ENCODE measurements around the gene FAM3D.

FAM3D gene

GRCh38 chr3:58613236-58614132, 53.1 kb downstream of the FAM3D start:
- Histone ChIP-seq H3K4me3 (ENCODE audit: low read depth, low read length) (no peak overlapping the region), H3K79me2 (ENCODE audit: control insufficient read depth, insufficient read depth, low read length, unreplicated experiment) (no peaks in the 10 kb centered on the region), H3K36me3 (ENCODE audit: insufficient read depth, low read length) (no peaks in the 10 kb centered on the region), H3K27me3 (ENCODE audit: insufficient read depth, low read length) (no peaks in the 10 kb centered on the region), H3K4me1 (ENCODE audit: control insufficient read depth, insufficient read depth, low read length, unreplicated experiment) (peaks cover 6% of the 10 kb centered on the region), H3K27ac (ENCODE audit: low read depth, low read length) (no peak overlapping the region), H2AFZ (ENCODE audit: low read length, unreplicated experiment) (no peak overlapping the region)

GRCh38 chr3:58612830-58613229, 53.7 kb downstream of the FAM3D start:
- H3K36me3 ChIP-seq (ENCODE audit: insufficient read depth, low read length): no peaks in the 10 kb centered on the region
- peaks cover 6% of the 10 kb centered on the region for H3K4me1 ChIP-seq (ENCODE audit: control insufficient read depth, insufficient read depth, low read length, unreplicated experiment)
- H3K4me3 ChIP-seq (ENCODE audit: low read depth, low read length): no peak overlapping the region
- H3K27me3 ChIP-seq (ENCODE audit: insufficient read depth, low read length): no peaks in the 10 kb centered on the region
- no peak overlapping the region for H3K27ac ChIP-seq (ENCODE audit: low read depth, low read length)
- H3K79me2 ChIP-seq (ENCODE audit: control insufficient read depth, insufficient read depth, low read length, unreplicated experiment): no peaks in the 10 kb centered on the region
- no peak overlapping the region for H2AFZ ChIP-seq (ENCODE audit: low read length, unreplicated experiment)

- Histone ChIP-seq H3K4me3 (ENCODE audit: low read depth, low read length) (no peak overlapping the region), H3K36me3 (ENCODE audit: insufficient read depth, low read length) (no peaks in the 10 kb centered on the region), H3K27me3 (ENCODE audit: insufficient read depth, low read length) (peaks cover 21% of the 10 kb centered on the region), H3K4me1 (ENCODE audit: control insufficient read depth, insufficient read depth, low read length, unreplicated experiment) (peaks cover 6% of the 10 kb centered on the region), H3K79me2 (ENCODE audit: control insufficient read depth, insufficient read depth, low read length, unreplicated experiment) (no peaks in the 10 kb centered on the region), H2AFZ (ENCODE audit: low read length, unreplicated experiment) (no peak overlapping the region), H3K27ac (ENCODE audit: low read depth, low read length) (no peak overlapping the region)
Measured at GRCh38 chr3:58609990-58610389, 56.6 kb downstream of the FAM3D start.

- Histone ChIP-seq H3K4me3 (ENCODE audit: low read depth, low read length) (no peak overlapping the region), H3K79me2 (ENCODE audit: control insufficient read depth, insufficient read depth, low read length, unreplicated experiment) (no peaks in the 10 kb centered on the region), H3K27me3 (ENCODE audit: insufficient read depth, low read length) (peaks cover 35% of the 10 kb centered on the region), H3K36me3 (ENCODE audit: insufficient read depth, low read length) (no peaks in the 10 kb centered on the region), H3K4me1 (ENCODE audit: control insufficient read depth, insufficient read depth, low read length, unreplicated experiment) (peaks cover 6% of the 10 kb centered on the region), H2AFZ (ENCODE audit: low read length, unreplicated experiment) (no peak overlapping the region), H3K27ac (ENCODE audit: low read depth, low read length) (no peak overlapping the region)
Measured at GRCh38 chr3:58608648-58609047, 57.9 kb downstream of the FAM3D start.

- no peak overlapping the region for H3K27ac ChIP-seq (ENCODE audit: low read depth, low read length)
- H3K36me3 ChIP-seq (ENCODE audit: insufficient read depth, low read length): no peaks in the 10 kb centered on the region
- peaks cover 6% of the 10 kb centered on the region for H3K4me1 ChIP-seq (ENCODE audit: control insufficient read depth, insufficient read depth, low read length, unreplicated experiment)
- H3K79me2 ChIP-seq (ENCODE audit: control insufficient read depth, insufficient read depth, low read length, unreplicated experiment): no peaks in the 10 kb centered on the region
- no peak overlapping the region for H2AFZ ChIP-seq (ENCODE audit: low read length, unreplicated experiment)
- H3K27me3 ChIP-seq (ENCODE audit: insufficient read depth, low read length): peaks cover 43% of the 10 kb centered on the region
- H3K4me3 ChIP-seq (ENCODE audit: low read depth, low read length): no peak overlapping the region
Measured at GRCh38 chr3:58607816-58608215, 58.8 kb downstream of the FAM3D start.

GRCh38 chr3:58606693-58607092, 59.9 kb downstream of the FAM3D start:
- no peak overlapping the region for H3K27ac ChIP-seq (ENCODE audit: low read depth, low read length)
- H3K36me3 ChIP-seq (ENCODE audit: insufficient read depth, low read length): no peaks in the 10 kb centered on the region
- H3K4me3 ChIP-seq (ENCODE audit: low read depth, low read length): no peak overlapping the region
- no peak overlapping the region for H2AFZ ChIP-seq (ENCODE audit: low read length, unreplicated experiment)
- H3K4me1 ChIP-seq (ENCODE audit: control insufficient read depth, insufficient read depth, low read length, unreplicated experiment): peaks cover 6% of the 10 kb centered on the region
- H3K79me2 ChIP-seq (ENCODE audit: control insufficient read depth, insufficient read depth, low read length, unreplicated experiment): no peaks in the 10 kb centered on the region
- peaks cover 54% of the 10 kb centered on the region for H3K27me3 ChIP-seq (ENCODE audit: insufficient read depth, low read length)

GRCh38 chr3:58604031-58604430, 62.5 kb downstream of the FAM3D start:
- Histone ChIP-seq H3K27ac (ENCODE audit: low read depth, low read length) (no peak overlapping the region), H2AFZ (ENCODE audit: low read length, unreplicated experiment) (no peak overlapping the region), H3K27me3 (ENCODE audit: insufficient read depth, low read length) (peaks cover 78% of the 10 kb centered on the region), H3K4me1 (ENCODE audit: control insufficient read depth, insufficient read depth, low read length, unreplicated experiment) (no peaks in the 10 kb centered on the region), H3K36me3 (ENCODE audit: insufficient read depth, low read length) (no peaks in the 10 kb centered on the region), H3K79me2 (ENCODE audit: control insufficient read depth, insufficient read depth, low read length, unreplicated experiment) (no peaks in the 10 kb centered on the region), H3K4me3 (ENCODE audit: low read depth, low read length) (no peak overlapping the region)

GRCh38 chr3:58603606-58604005, 63.0 kb downstream of the FAM3D start:
- Histone ChIP-seq H2AFZ (ENCODE audit: low read length, unreplicated experiment) (no peak overlapping the region), H3K4me1 (ENCODE audit: control insufficient read depth, insufficient read depth, low read length, unreplicated experiment) (no peaks in the 10 kb centered on the region), H3K27ac (ENCODE audit: low read depth, low read length) (no peak overlapping the region), H3K79me2 (ENCODE audit: control insufficient read depth, insufficient read depth, low read length, unreplicated experiment) (no peaks in the 10 kb centered on the region), H3K27me3 (ENCODE audit: insufficient read depth, low read length) (peaks cover 79% of the 10 kb centered on the region), H3K4me3 (ENCODE audit: low read depth, low read length) (no peak overlapping the region), H3K36me3 (ENCODE audit: insufficient read depth, low read length) (no peaks in the 10 kb centered on the region)

GRCh38 chr3:58597770-58598310, 68.7 kb downstream of the FAM3D start:
- Histone ChIP-seq H3K4me3 (ENCODE audit: low read depth, low read length) (no peak overlapping the region), H3K27me3 (ENCODE audit: insufficient read depth, low read length) (peaks cover 46% of the 10 kb centered on the region), H2AFZ (ENCODE audit: low read length, unreplicated experiment) (no peak overlapping the region), H3K27ac (ENCODE audit: low read depth, low read length) (no peak overlapping the region), H3K79me2 (ENCODE audit: control insufficient read depth, insufficient read depth, low read length, unreplicated experiment) (no peaks in the 10 kb centered on the region), H3K4me1 (ENCODE audit: control insufficient read depth, insufficient read depth, low read length, unreplicated experiment) (no peaks in the 10 kb centered on the region), H3K36me3 (ENCODE audit: insufficient read depth, low read length) (no peaks in the 10 kb centered on the region)

GRCh38 chr3:58596834-58597518, 69.6 kb downstream of the FAM3D start:
- no peak overlapping the region for H2AFZ ChIP-seq (ENCODE audit: low read length, unreplicated experiment)
- H3K36me3 ChIP-seq (ENCODE audit: insufficient read depth, low read length): no peaks in the 10 kb centered on the region
- no peaks in the 10 kb centered on the region for H3K4me1 ChIP-seq (ENCODE audit: control insufficient read depth, insufficient read depth, low read length, unreplicated experiment)
- H3K4me3 ChIP-seq (ENCODE audit: low read depth, low read length): no peak overlapping the region
- no peaks in the 10 kb centered on the region for H3K79me2 ChIP-seq (ENCODE audit: control insufficient read depth, insufficient read depth, low read length, unreplicated experiment)
- H3K27me3 ChIP-seq (ENCODE audit: insufficient read depth, low read length): peaks cover 37% of the 10 kb centered on the region
- no peak overlapping the region for H3K27ac ChIP-seq (ENCODE audit: low read depth, low read length)
